ENCODE results near the gene POR.

The POR gene

GRCh38 chr7:75943864-75944263 lies 28.9 kb downstream of the POR start:
- no peak for ATAC-seq
- TF ChIP-seq OSR1 (CRISPR knock-in tag; IDR thresholded peaks at IDR 0.05) (no peak), ARNTL (CRISPR knock-in tag; IDR thresholded peaks at IDR 0.05; ENCODE audit: borderline replicate concordance, low read depth) (no peak), PPARA (CRISPR knock-in tag; IDR thresholded peaks at IDR 0.05; ENCODE audit: borderline replicate concordance) (no peak), CREB5 (CRISPR knock-in tag; IDR thresholded peaks at IDR 0.05; ENCODE audit: low read depth) (no peak), ZFP3 (CRISPR knock-in tag; IDR thresholded peaks at IDR 0.05) (no peak), ESRRG (CRISPR knock-in tag; IDR thresholded peaks at IDR 0.05) (no peak), SNAI2 (CRISPR knock-in tag; IDR thresholded peaks at IDR 0.05) (no peak), BACH2 (CRISPR knock-in tag; IDR thresholded peaks at IDR 0.05; ENCODE audit: borderline replicate concordance) (no peak), GLIS3 (CRISPR knock-in tag; IDR thresholded peaks at IDR 0.05) (no peak), ZNF8 (CRISPR knock-in tag; IDR thresholded peaks at IDR 0.05) (no peak), CSDC2 (CRISPR knock-in tag; IDR thresholded peaks at IDR 0.05) (no peak)

- TF ChIP-seq ZFP30 (CRISPR knock-in tag; IDR thresholded peaks at IDR 0.05) (no peak), GLIS3 (CRISPR knock-in tag; IDR thresholded peaks at IDR 0.05) (no peak), TCF4 (CRISPR knock-in tag; IDR thresholded peaks at IDR 0.05; ENCODE audit: borderline replicate concordance) (no peak), ZC3H10 (CRISPR knock-in tag; IDR thresholded peaks at IDR 0.05) (no peak), TOX (CRISPR knock-in tag; IDR thresholded peaks at IDR 0.05; ENCODE audit: borderline replicate concordance) (no peak), CSRNP3 (CRISPR knock-in tag; IDR thresholded peaks at IDR 0.05) (no peak), ZNF8 (CRISPR knock-in tag; IDR thresholded peaks at IDR 0.05) (no peak), POU6F1 (CRISPR knock-in tag; IDR thresholded peaks at IDR 0.05; ENCODE audit: borderline replicate concordance, low read depth) (no peak), RARB (CRISPR knock-in tag; IDR thresholded peaks at IDR 0.05) (no peak), ARNTL (CRISPR knock-in tag; IDR thresholded peaks at IDR 0.05; ENCODE audit: borderline replicate concordance, low read depth) (no peak), ESRRG (CRISPR knock-in tag; IDR thresholded peaks at IDR 0.05) (no peak), BACH2 (CRISPR knock-in tag; IDR thresholded peaks at IDR 0.05; ENCODE audit: borderline replicate concordance) (no peak), SNAI2 (CRISPR knock-in tag; IDR thresholded peaks at IDR 0.05) (no peak), CREB5 (CRISPR knock-in tag; IDR thresholded peaks at IDR 0.05; ENCODE audit: low read depth) (no peak), OSR1 (CRISPR knock-in tag; IDR thresholded peaks at IDR 0.05) (no peak)
- no peak for ATAC-seq
These were observed 29.6 kb downstream of the POR start for GRCh38 chr7:75944507-75944906.

GRCh38 chr7:75945297-75946168 lies 30.6 kb downstream of the POR start:
- ATAC-seq, result peak; percentile 49
- no peak for TF ChIP-seq TSHZ2 (CRISPR knock-in tag; IDR thresholded peaks at IDR 0.05)
- TF ChIP-seq CREB5 (CRISPR knock-in tag; IDR thresholded peaks at IDR 0.05; ENCODE audit: low read depth), result no peak
- no peak for TF ChIP-seq CSDC2 (CRISPR knock-in tag; IDR thresholded peaks at IDR 0.05)
- TF ChIP-seq ARNTL (CRISPR knock-in tag; IDR thresholded peaks at IDR 0.05; ENCODE audit: borderline replicate concordance, low read depth), result no peak
- TF ChIP-seq BACH2 (CRISPR knock-in tag; IDR thresholded peaks at IDR 0.05; ENCODE audit: borderline replicate concordance), result no peak
